GM19397 (cell line): ENCODE results near the gene DLGAP4.
"Not testable (repeated sequence)": the region's sequence is repeated elsewhere in the genome, so short reads cannot be mapped to it uniquely, and the experiment has no call there.

Experiments
- ATAC-seq: cut with Tn5 transposase; IDR thresholded peaks from one replicate; pipeline ENCODE4 v1.9.1; 2021; ENCODE audit warnings: mild to moderate bottlenecking, moderate library complexity; ENCODE audit not compliant: unreplicated experiment

The DLGAP4 gene

DNA sequence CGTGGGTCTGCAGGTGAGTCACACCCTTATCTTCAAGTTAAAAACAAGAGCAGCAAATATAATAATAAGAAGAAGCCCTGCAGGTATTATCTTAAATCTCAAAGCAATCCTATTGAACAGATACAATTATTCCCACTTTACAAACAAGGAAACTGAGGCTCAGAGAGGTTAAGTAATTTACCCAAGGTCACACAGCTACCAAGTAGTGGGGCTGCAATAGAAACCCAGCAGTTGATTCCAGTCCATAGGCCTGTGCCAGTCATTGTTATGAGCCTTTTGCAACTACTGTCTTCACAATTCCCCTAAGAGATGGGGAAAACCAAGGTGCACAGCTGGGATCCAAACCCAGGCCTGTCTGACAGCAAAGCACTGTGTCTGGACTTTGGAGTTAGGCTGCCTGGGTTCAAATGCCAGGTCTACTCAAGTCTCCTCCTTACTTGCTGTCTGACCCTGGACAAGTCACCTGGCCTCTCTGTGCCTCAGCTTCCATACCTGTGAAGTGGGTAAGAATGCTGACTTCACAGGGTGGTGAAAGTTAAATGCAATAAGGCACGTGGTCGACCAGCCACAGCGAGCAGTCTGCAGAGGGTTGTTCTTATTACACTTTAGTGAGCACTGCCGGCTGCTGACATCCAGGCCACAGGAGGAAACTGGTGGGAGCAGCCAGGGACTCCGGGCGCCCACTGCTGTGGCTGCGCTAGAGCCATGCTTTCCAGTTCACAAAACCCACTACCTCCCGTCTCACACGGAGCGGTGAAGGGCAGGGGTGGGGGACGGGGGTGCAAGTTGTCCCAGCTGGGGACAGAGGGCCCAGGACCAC, 241.3 kb downstream of the DLGAP4 start:
- no peak for ATAC-seq

GRCh38 chr20:36548006-36548315, 241.8 kb downstream of the DLGAP4 start:
- no peak for ATAC-seq

- ATAC-seq: no peak
Measured at GRCh38 chr20:36548704-36549627, 242.8 kb downstream of the DLGAP4 start.

- ATAC-seq: no peak
Measured at GRCh38 chr20:36549628-36549941, 243.4 kb downstream of the DLGAP4 start.

GRCh38 chr20:36549942-36550789, 244.0 kb downstream of the DLGAP4 start:
- ATAC-seq: no peak

DNA sequence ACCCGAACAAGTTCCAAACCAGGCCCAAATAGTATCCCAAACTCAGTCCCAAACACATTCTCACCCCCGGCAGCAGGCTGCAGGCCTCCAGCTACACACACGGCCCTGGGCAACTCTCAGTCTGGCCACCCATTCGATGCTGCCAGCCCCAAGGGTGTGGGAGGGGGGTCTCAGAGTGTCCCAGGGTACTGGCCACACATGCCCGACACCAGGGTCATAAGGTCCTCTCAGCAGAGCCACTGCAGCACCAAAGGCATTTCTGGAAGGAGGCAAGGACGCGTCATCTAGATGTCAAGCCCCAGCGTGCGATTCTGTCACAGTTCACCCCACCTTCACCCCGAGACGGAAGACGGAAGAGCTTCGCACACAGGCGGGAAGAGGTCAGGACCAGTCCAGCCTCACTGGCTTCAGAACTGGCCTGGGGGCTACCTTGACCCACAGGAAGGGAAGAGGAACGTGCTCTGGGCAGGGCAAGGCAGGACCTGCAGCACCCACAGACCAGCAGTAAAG, 244.7 kb downstream of the DLGAP4 start:
- no peak for ATAC-seq

DNA sequence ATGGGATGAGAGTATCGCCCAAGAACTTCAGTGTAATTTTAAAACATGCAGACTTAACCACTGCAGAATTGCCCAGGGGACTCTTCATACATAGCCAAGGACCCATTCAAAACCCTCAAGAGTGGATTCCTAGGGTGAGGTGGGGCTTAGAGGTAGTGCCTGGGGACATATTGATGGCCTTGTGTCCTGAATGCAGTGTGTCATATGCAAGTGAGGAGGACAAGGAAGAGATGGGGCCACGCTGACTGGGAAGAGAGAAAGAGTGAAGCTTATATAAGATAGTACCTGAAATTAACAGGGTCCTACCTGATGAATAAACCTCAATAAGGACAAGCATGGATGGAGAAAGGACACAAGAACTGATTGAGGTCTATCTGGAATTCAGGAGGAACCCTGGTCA, 249.1 kb downstream of the DLGAP4 start:
- no peak for ATAC-seq

GRCh38 chr20:36562724-36563123, 256.6 kb downstream of the DLGAP4 start:
- no peak for ATAC-seq

DNA sequence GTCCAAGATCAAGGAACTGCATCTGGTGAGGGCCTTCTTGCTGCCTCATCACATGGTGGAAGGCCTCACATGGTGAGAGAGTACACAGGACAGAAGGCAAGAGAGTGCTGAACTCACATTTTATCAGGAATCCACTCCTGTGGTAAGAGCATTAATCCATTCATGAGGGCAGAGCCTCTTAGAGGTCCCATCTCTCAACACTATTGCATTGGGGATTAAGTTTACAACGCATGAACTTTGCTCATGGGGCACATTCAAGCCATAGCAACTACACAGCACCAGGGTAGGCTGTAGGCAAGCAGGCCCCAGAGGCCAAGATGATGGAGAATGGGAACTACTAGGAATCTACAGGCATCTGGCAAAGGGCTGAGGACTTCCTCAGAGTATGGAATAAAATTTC, 257.2 kb downstream of the DLGAP4 start:
- no peak for ATAC-seq

DNA sequence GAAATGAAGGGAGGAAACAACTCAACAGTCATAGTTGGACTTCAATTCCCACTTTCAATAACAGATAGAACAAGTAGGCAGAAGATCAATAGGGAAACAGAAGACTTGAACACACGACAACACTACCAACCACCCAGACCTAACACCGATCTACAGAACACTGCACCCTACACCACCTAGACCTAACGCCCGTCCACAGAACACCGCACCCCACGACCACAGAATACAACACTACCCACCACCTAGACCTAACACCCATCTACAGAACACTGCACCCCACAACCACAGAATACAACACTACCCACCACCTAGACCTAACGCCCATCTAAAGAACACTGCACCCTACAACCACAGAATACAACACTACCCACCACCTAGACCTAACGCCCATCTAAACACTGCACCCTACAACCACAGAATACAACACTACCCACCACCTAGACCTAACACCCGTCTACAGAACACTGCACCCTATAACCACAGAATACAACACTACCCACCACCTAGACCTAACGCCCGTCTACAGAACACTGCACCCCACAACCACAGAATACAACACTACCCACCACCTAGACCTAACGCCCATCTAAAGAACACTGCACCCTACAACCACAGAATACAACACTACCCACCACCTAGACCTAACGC, 258.1 kb downstream of the DLGAP4 start:
- ATAC-seq: not testable (repeated sequence)

DNA sequence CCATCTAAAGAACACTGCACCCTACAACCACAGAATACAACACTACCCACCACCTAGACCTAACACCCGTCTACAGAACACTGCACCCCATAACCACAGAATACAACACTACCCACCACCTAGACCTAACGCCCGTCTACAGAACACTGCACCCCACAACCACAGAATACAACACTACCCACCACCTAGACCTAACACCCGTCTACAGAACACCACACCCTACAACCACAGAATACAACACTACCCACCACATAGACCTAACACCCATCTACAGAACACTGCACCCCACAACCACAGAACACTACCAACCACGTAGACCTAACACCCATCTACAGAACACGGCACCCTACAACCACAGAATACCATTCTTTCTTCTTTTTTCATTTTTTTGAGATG, 258.6 kb downstream of the DLGAP4 start:
- ATAC-seq: not testable (repeated sequence)

- no peak for ATAC-seq
Measured at GRCh38 chr20:36565520-36565919, 259.4 kb downstream of the DLGAP4 start.

DNA sequence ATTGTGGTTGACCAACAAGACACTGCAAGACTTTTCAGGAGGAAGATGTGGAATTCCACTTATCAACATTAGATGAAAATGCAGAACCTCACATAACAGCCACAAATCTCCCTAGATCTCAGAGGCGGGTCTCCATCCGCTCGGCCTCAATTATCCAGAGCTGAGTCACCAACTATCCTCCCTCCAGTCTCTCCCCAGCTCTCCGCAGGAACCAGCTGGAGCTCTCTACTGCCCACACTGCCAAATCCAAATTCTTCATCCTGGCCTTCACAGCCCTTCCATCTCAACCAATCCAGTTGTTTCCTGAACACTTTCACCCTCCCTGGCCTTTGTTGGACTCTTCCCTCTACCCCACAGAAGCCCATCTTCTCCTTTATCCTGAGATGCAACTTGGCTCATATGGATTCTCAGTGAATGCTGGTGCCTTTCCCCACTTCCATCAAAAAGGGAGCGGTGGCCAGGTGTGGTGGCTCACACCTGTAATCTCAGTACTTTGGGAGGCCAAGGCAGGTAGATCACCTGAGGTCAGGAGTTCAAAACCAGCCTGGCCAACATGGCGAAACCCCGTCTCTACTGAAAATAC, 263.8 kb downstream of the DLGAP4 start:
- ATAC-seq: no peak

DNA sequence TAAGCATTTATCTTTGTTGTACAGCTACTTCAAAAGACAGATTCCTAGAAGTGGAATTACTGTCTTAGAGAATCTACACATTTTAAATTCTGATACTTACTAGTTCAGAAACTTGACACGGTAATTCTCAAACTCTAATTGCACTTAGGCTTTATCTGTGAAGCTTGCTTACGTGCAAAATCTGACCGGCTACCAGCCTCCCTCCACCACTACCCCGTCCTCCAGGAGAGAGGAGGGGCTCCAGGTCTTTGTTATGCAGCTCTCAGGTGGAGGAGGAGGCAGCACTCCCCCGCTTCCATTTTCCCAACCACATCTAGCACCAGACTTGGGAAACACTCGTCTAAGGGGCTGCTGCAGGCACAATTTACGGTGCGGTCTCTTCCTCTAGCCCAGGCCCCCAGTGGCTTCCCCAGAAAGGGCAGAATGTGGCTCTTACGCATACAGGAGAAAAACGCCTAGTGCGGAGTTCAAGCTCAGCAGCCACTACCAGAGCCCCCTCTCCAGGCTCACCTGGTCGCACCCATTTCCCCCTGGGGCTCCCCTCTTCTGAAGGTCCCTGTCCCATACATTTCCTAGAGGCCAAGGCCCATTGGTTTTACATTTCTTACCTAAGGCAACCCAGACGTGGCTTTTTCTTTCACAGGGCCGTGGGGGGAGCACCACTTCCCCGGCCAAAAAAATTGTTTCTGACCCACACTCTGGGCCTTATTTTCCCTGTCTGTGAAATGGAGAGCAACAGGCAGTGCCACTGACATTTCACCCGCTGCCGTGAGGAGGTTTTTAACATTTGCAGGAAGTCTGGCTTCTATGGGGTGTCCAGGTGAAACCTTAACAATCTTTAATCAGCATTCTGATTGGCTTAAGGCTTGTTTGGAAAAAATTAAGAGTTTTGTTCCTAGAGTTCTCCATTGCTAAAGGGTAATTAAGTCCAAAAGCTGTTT, 265.7 kb downstream of the DLGAP4 start:
- no peak for ATAC-seq

DNA sequence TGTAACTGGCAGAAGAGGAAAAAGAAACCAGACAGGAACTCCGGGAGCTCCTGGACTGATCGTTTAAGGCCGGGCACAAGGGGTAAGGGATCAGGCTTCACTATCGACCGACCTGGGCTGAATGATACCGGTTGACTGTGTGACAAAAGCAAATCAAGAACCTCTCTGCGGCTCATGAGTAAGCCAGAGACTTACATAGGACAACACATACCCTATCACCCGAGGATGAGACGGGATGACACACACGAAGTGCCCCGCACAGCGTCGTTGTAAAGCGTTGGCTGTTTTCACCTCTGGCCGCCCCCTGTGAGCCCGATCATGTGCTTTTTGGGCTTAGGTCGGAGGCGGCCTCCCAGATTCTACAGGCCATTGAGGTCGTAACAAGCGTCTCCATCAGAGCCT, 266.6 kb downstream of the DLGAP4 start:
- ATAC-seq: no peak

GRCh38 chr20:36573103-36573797, 267.1 kb downstream of the DLGAP4 start, which contains the start of gene TGIF2:
TGIF2 (plus strand) TSS chr20:36573597; CDS start chr20:36578775, 5,178 bp downstream.
- ATAC-seq: peak; percentile 69

- no peak for ATAC-seq
Measured at GRCh38 chr20:36573798-36574365, 267.7 kb downstream of the DLGAP4 start.
